SU-DHL-6 (cell line): ENCODE results near the gene TMEM151A.

Experiments used
- H2AFZ ChIP-seq: fragments of 200-600 bp; sonication (generic); 2 replicates; pipeline ENCODE4 v1.6.1; 2014; ENCODE audit warnings: low read depth, mild to moderate bottlenecking, moderate library complexity, mixed read lengths, antibody characterized with exemption, low read length; ENCODE audit not compliant: severe bottlenecking
- H3F3A ChIP-seq: fragments of 200-600 bp; shearing (Covaris generic); 2 replicates; pipeline ENCODE4 v1.6.0; 2016; ENCODE audit warnings: antibody characterized with exemption, mild to moderate bottlenecking; ENCODE audit not compliant: insufficient read depth
- H3K27ac ChIP-seq: fragments of 200-600 bp; sonication (generic); 2 replicates; pipeline ENCODE4 v1.5.1; 2016; ENCODE audit warnings: low read depth, mild to moderate bottlenecking, low read length, moderate library complexity, mixed read lengths
- H3K27me3 ChIP-seq: fragments of 200-600 bp; sonication (generic), shearing (Covaris generic); 2 replicates; pipeline ENCODE4 v1.6.0; 2014; ENCODE audit warnings: mild to moderate bottlenecking, low read length
- H3K36me3 ChIP-seq: fragments of 200-600 bp; sonication (generic); 2 replicates; pipeline ENCODE4 v1.6.1; 2014; ENCODE audit warnings: mild to moderate bottlenecking, low read length, mixed read lengths
- H3K4me2 ChIP-seq: fragments of 300-600, 200-600 bp; shearing (Covaris generic), sonication (generic); 2 replicates; pipeline ENCODE4 v1.6.0; 2014; ENCODE audit warnings: low read length, low read depth, mild to moderate bottlenecking; ENCODE audit not compliant: poor library complexity, severe bottlenecking
- H3K4me3 ChIP-seq: fragments of 200-600 bp; sonication (generic); 2 replicates; pipeline ENCODE4 v1.5.1; 2014; ENCODE audit warnings: antibody characterized with exemption, low read length, mild to moderate bottlenecking, mixed read lengths; ENCODE audit not compliant: insufficient read depth, poor library complexity, severe bottlenecking
- H3K79me2 ChIP-seq: fragments of 200-600 bp; sonication (generic); 2 replicates; pipeline ENCODE4 v1.6.1; 2014; ENCODE audit warnings: mild to moderate bottlenecking, low read length, moderate library complexity; ENCODE audit not compliant: insufficient read depth
- H3K9ac ChIP-seq: fragments of 200-600 bp; sonication (generic); 2 replicates; pipeline ENCODE4 v1.7.0; 2014; ENCODE audit warnings: mild to moderate bottlenecking, low read length
- H3K9me2 ChIP-seq: fragments of 200-600 bp; sonication (generic); replicated peaks from 2 replicates; pipeline ENCODE4 v1.6.1; 2014; ENCODE audit warnings: low read length; ENCODE audit not compliant: insufficient read depth
- H3K9me3 ChIP-seq: fragments of 200-600 bp; sonication (generic); 2 replicates; pipeline ENCODE4 v1.6.1; 2014; ENCODE audit warnings: low read length, mixed read lengths; ENCODE audit not compliant: insufficient read depth
- H4K20me1 ChIP-seq: fragments of 200-600 bp; sonication (generic); 2 replicates; pipeline ENCODE4 v1.6.1; 2014; ENCODE audit warnings: low read depth, mild to moderate bottlenecking, antibody characterized with exemption, low read length, moderate library complexity, mixed read lengths
- CTCF ChIP-seq: fragments of 200-600 bp; sonication (generic); IDR thresholded peaks from one replicate; pipeline ENCODE4 v1.5.1; 2017; ENCODE audit warnings: antibody characterized with exemption, mild to moderate bottlenecking, low read length, moderate library complexity; ENCODE audit not compliant: insufficient read depth, poor library complexity, severe bottlenecking
- EZH2phosphoT487 ChIP-seq: fragments of 200-600 bp; sonication (generic), shearing (Covaris generic); conservative IDR thresholded peaks from 2 replicates; pipeline ENCODE4 v1.6.1; 2018; ENCODE audit warnings: mild to moderate bottlenecking, antibody characterized with exemption, low read length, moderate library complexity, mixed read lengths

TMEM151A gene

GRCh38 chr11:66311470-66311964 is 19.8 kb downstream of the TMEM151A start:
- Histone ChIP-seq H3K36me3 (no peaks in the 10 kb centered on the region), H3K4me3 (peak overlapping the region; percentile 67), H3K9ac (peak overlapping the region; percentile 41), H3K9me2 (no peaks in the 10 kb centered on the region), H2AFZ (peak overlapping the region; percentile 55), H3K27me3 (no peaks in the 10 kb centered on the region), H3K27ac (no peak overlapping the region), H3K4me2 (peak overlapping the region; percentile 90), H3K9me3 (no peaks in the 10 kb centered on the region), H3F3A (no peaks in the 10 kb centered on the region), H3K79me2 (no peaks in the 10 kb centered on the region), H4K20me1 (no peaks in the 10 kb centered on the region)
- TF ChIP-seq CTCF (peak; percentile 59), EZH2phosphoT487 (no peak)

GRCh38 chr11:66311965-66312548 is 20.4 kb downstream of the TMEM151A start:
- Histone ChIP-seq H3K79me2 (no peaks in the 10 kb centered on the region), H3K9me2 (no peaks in the 10 kb centered on the region), H3K9me3 (no peaks in the 10 kb centered on the region), H2AFZ (peak overlapping the region; percentile 92), H3K27me3 (no peaks in the 10 kb centered on the region), H3F3A (no peaks in the 10 kb centered on the region), H3K9ac (peak overlapping the region; percentile 49), H3K36me3 (no peaks in the 10 kb centered on the region), H3K4me3 (peak overlapping the region; percentile 67), H3K27ac (peak overlapping the region; percentile 71), H4K20me1 (no peaks in the 10 kb centered on the region), H3K4me2 (peak overlapping the region; percentile 90)
- TF ChIP-seq EZH2phosphoT487 (no peak), CTCF (no peak)

GRCh38 chr11:66312549-66313320 is 21.0 kb downstream of the TMEM151A start:
- Histone ChIP-seq H3K79me2 (no peaks in the 10 kb centered on the region), H3K27ac (peak overlapping the region; percentile 71), H2AFZ (peak overlapping the region; percentile 92), H3K27me3 (no peaks in the 10 kb centered on the region), H3K4me3 (peak overlapping the region; percentile 67), H3K9me2 (no peaks in the 10 kb centered on the region), H3K9ac (peak overlapping the region; percentile 49), H3K36me3 (no peaks in the 10 kb centered on the region), H3K9me3 (no peaks in the 10 kb centered on the region), H3F3A (no peaks in the 10 kb centered on the region), H3K4me2 (peak overlapping the region; percentile 90), H4K20me1 (no peaks in the 10 kb centered on the region)
- no peak for TF ChIP-seq CTCF
- no peak for TF ChIP-seq EZH2phosphoT487
